ENCODE measurements around the gene JSRP1.
A peak's percentile ranks its signal among the peaks of the same experiment; 100 is the strongest.

Gene JSRP1

DNA sequence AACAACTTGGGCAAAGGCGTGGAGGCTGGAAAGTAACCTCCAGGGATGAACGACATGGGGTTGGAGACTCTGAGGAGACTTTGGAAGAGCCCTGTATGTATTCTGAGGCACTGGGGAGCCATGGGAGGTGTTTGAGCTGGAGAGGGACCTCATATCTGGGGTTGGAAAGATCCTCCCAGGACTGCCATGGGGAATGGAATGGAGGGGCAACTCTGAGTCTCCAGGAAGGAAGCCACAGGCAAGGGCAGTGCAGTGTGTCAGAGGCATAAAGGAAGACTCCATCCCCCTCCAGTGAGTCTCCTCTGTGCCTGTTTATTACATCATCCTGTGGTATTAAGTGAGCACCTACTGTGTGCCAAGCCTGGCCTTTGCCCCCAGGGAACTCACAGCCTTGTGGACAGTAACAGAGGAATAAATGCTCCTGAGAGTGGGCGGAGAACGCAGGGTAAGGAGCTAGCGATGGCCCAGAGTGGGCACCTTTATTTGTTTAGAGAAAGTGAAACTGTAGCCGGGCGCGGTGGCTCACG lies 18.0 kb upstream of the JSRP1 start:
- Histone ChIP-seq H3K4me1 (ENCODE audit: control insufficient read depth, low read length) (peaks cover 22% of the 10 kb centered on the region), H3K4me2 (ENCODE audit: low read length) (peak overlapping the region; percentile 99), H3K9me2 (replicated peaks; ENCODE audit: control insufficient read depth, low read length) (no peaks in the 10 kb centered on the region), H3K4me3 (ENCODE audit: low read length) (peak overlapping the region; percentile 86), H3K27ac (ENCODE audit: low read depth, low read length) (0 out of 2 replicates have a peak overlapping the region, but pooled peaks have one; percentile 13), H3F3A (ENCODE audit: control insufficient read depth, insufficient read depth) (peaks cover 35% of the 10 kb centered on the region), H3K36me3 (ENCODE audit: control insufficient read depth, low read length) (peaks cover 57% of the 10 kb centered on the region), H3K9me3 (ENCODE audit: control insufficient read depth, insufficient read depth, low read length) (no peaks in the 10 kb centered on the region), H3K27me3 (ENCODE audit: control insufficient read depth, low read length) (no peaks in the 10 kb centered on the region), H3K79me2 (ENCODE audit: control insufficient read depth, low read length) (peaks cover 54% of the 10 kb centered on the region), H4K20me1 (ENCODE audit: control insufficient read depth, insufficient read depth, low read depth, low read length) (peaks cover 24% of the 10 kb centered on the region)
- TF ChIP-seq EZH2phosphoT487 (IDR thresholded peaks at IDR 0.05; ENCODE audit: borderline replicate concordance, low read length), result no peak
- TF ChIP-seq, protein P1, sequence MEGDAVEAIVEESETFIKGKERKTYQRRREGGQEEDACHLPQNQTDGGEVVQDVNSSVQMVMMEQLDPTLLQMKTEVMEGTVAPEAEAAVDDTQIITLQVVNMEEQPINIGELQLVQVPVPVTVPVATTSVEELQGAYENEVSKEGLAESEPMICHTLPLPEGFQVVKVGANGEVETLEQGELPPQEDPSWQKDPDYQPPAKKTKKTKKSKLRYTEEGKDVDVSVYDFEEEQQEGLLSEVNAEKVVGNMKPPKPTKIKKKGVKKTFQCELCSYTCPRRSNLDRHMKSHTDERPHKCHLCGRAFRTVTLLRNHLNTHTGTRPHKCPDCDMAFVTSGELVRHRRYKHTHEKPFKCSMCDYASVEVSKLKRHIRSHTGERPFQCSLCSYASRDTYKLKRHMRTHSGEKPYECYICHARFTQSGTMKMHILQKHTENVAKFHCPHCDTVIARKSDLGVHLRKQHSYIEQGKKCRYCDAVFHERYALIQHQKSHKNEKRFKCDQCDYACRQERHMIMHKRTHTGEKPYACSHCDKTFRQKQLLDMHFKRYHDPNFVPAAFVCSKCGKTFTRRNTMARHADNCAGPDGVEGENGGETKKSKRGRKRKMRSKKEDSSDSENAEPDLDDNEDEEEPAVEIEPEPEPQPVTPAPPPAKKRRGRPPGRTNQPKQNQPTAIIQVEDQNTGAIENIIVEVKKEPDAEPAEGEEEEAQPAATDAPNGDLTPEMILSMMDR (IDR thresholded peaks at IDR 0.05; ENCODE audit: low read depth, low read length, poor library complexity, severe bottlenecking), result no peak

DNA sequence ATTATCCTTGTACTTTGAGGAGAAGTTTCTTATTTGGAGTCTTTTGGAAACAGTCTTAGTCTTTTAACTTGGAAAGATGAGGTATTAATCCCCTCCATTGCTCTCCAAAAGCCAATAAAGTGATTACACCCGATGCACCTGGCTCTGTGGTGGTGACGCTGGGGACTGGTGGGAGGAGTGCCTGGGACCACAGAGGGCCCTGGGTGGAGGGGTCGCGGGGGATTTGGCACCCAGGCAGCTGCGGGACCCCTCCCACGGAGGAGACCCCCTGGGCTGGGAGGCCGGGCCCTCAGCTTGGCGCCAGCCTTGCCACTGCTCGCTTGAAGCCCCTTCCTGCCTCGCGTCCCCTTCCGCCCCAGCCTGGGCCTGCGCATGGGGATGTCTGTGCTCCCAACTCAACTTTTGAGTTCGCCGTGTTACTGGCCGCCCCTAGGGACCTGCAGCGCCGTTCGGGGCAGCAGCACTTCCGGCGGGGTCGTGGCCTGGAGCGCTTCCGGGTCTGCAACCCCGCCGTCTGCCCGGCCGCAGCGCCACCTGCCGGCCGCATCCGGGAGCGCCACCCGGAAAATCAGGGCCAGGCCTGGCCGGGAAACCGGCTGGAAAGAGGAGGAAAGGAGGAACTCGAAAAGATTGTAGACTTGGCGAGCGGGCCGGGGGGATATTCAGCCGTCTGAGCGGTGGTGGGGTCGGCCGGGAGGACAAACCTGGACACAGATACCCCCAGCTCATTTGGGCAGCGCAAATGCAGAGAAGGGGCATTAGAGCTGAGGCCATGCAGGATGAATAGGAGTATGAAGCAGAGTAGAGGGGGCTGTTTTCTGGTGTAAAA lies 17.4 kb upstream of the JSRP1 start:
- H4K20me1 ChIP-seq (ENCODE audit: control insufficient read depth, insufficient read depth, low read depth, low read length), result peaks cover 24% of the 10 kb centered on the region
- peak overlapping the region; percentile 86 for H3K4me3 ChIP-seq (ENCODE audit: low read length)
- TF ChIP-seq, protein P1 (IDR thresholded peaks at IDR 0.05; ENCODE audit: low read depth, low read length, poor library complexity, severe bottlenecking), result peak; percentile 97
- no peak for TF ChIP-seq EZH2phosphoT487 (IDR thresholded peaks at IDR 0.05; ENCODE audit: borderline replicate concordance, low read length)
- peaks cover 37% of the 10 kb centered on the region for H3F3A ChIP-seq (ENCODE audit: control insufficient read depth, insufficient read depth)
- peak overlapping the region; percentile 85 for H3K27ac ChIP-seq (ENCODE audit: low read depth, low read length)
- peaks cover 57% of the 10 kb centered on the region for H3K36me3 ChIP-seq (ENCODE audit: control insufficient read depth, low read length)
- H3K27me3 ChIP-seq (ENCODE audit: control insufficient read depth, low read length), result no peaks in the 10 kb centered on the region
- H3K79me2 ChIP-seq (ENCODE audit: control insufficient read depth, low read length), result peaks cover 58% of the 10 kb centered on the region
- no peaks in the 10 kb centered on the region for H3K9me2 ChIP-seq (replicated peaks; ENCODE audit: control insufficient read depth, low read length)
- peaks cover 25% of the 10 kb centered on the region for H3K4me1 ChIP-seq (ENCODE audit: control insufficient read depth, low read length)
- H3K9me3 ChIP-seq (ENCODE audit: control insufficient read depth, insufficient read depth, low read length), result no peaks in the 10 kb centered on the region
- H3K4me2 ChIP-seq (ENCODE audit: low read length), result peak overlapping the region; percentile 99

DNA sequence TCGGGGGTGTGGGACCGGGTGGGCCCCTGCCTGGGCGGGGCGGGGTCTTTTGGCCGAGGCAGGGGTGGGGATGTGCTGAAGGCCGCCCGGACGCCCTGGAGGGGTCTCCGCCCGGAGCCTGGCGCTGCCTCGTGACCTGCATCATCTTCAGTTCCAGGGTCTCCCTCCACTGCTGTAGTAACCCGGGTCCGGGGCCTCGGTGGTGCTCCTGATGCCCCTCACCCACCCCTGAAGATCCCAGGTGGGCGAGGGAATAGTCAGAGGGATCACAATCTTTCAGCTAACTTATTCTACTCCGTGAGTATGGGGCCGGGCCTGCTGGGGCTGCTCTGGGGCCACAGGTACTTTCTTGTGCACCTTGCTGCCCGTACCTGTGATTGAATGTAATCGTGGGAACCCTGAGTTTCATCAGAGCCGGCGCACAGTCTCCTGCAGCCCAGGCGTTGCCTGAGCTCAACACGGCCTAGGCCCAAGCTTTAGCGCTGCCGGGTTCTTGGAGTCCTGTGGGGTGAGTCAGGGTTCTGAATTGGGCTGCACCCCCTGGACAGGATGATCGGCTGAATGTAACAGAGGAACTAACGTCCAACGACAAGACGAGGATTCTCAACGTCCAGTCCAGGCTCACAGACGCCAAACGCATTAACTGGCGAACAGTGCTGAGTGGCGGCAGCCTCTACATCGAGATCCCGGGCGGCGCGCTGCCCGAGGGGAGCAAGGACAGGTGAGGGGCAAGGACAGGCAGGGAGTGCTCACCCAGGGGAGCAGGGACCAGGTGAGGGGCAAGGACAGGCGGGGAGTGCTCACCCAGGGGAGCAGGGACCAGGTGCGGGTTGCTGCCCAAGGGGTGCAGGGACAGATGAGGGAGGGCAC lies 15.3 kb upstream of the JSRP1 start:
- Histone ChIP-seq H3K36me3 (ENCODE audit: control insufficient read depth, low read length) (peaks cover 57% of the 10 kb centered on the region), H3K27ac (ENCODE audit: low read depth, low read length) (peak overlapping the region; percentile 85), H3F3A (ENCODE audit: control insufficient read depth, insufficient read depth) (peaks cover 37% of the 10 kb centered on the region)

More for the DNA sequence above, 15.3 kb upstream of the JSRP1 start:
- Histone ChIP-seq H3K79me2 (ENCODE audit: control insufficient read depth, low read length) (peaks cover 65% of the 10 kb centered on the region), H3K4me3 (ENCODE audit: low read length) (peak overlapping the region; percentile 86), H3K4me1 (ENCODE audit: control insufficient read depth, low read length) (peaks cover 46% of the 10 kb centered on the region), H3K27me3 (ENCODE audit: control insufficient read depth, low read length) (no peaks in the 10 kb centered on the region), H3K4me2 (ENCODE audit: low read length) (peak overlapping the region; percentile 99), H4K20me1 (ENCODE audit: control insufficient read depth, insufficient read depth, low read depth, low read length) (peaks cover 24% of the 10 kb centered on the region), H3K9me3 (ENCODE audit: control insufficient read depth, insufficient read depth, low read length) (no peaks in the 10 kb centered on the region), H3K9me2 (replicated peaks; ENCODE audit: control insufficient read depth, low read length) (no peaks in the 10 kb centered on the region)
- TF ChIP-seq EZH2phosphoT487 (IDR thresholded peaks at IDR 0.05; ENCODE audit: borderline replicate concordance, low read length), result no peak
- TF ChIP-seq, protein P1 (IDR thresholded peaks at IDR 0.05; ENCODE audit: low read depth, low read length, poor library complexity, severe bottlenecking), result no peak
